Endothelial cell of umbilical vein (primary cell): ENCODE data around the gene ATXN7L1. TPM values are rescaled to one million over a fixed set of nuclear protein-coding genes. Genes with fewer than 3 reads are reported as not detected.

Experiments used
- BruUV-seq: library from RNA; stranded (reverse); fragments of 400-500 nt; replicated peaks from 2 replicates; lab custom pipeline; 2021; lab: Mats Ljungman, UMichigan
- CTCF ChIA-PET: fragments of 300-600, 350-600 bp; sonication (Branson Sonifier 250); formaldehyde crosslinking; loops from one replicate; lab custom pipeline; 2021; ENCODE audit warnings: antibody characterized with exemption, inconsistent platforms; lab: Charles Lee
- POLR2A ChIA-PET: fragments of 300-600, 350-600 bp; sonication (Branson Sonifier 250); formaldehyde crosslinking; loops from one replicate; lab custom pipeline; 2021; ENCODE audit warnings: antibody characterized with exemption, inconsistent platforms; lab: Charles Lee
- DNase-seq: peaks from one replicate; pipeline ENCODE4 v3.0.0-alpha.2; 2011; ENCODE audit warnings: low read depth, low spot score
- FAIRE-seq: peaks from 2 replicates; lab custom pipeline; 2011; peaks lifted over from hg19 to GRCh38; lab: Jason Lieb, UNC
- H2AFZ ChIP-seq: 2 replicates; pipeline ENCODE4 v1.6.0; 2012; ENCODE audit warnings: low read depth, low read length, control low read depth, inconsistent platforms
- H3K27ac ChIP-seq: 2 replicates; pipeline ENCODE4 v1.5.1; 2011; ENCODE audit warnings: low read depth, mild to moderate bottlenecking, control low read depth, low read length, moderate library complexity; ENCODE audit not compliant: insufficient read depth
- H3K27me3 ChIP-seq, 2 experiments: 2 replicates each; pipeline versions ENCODE4 v1.6.0 to v1.6.1; 2011; ENCODE audit warnings: low read length in 2 of 2, mixed read lengths in 1 of 2; ENCODE audit not compliant: control insufficient read depth in 2 of 2, insufficient read depth in 2 of 2
- H3K36me3 ChIP-seq, 2 experiments: 2 replicates in 1 of 2; 3 replicates in 1 of 2; pipeline ENCODE4 v1.5.1; 2011; ENCODE audit warnings: low read length in 2 of 2, mild to moderate bottlenecking in 1 of 2, moderate library complexity in 1 of 2; ENCODE audit not compliant: control insufficient read depth in 2 of 2, insufficient read depth in 2 of 2; ENCODE audit errors: extremely low read depth in 1 of 2
- H3K4me1 ChIP-seq: 3 replicates; pipeline ENCODE4 v1.5.1; 2011; ENCODE audit warnings: mild to moderate bottlenecking, low read length; ENCODE audit not compliant: control insufficient read depth, insufficient read depth; ENCODE audit errors: extremely low read depth
- H3K4me2 ChIP-seq: 2 replicates; pipeline ENCODE4 v1.6.1; 2011; ENCODE audit warnings: low read length, control low read depth, mixed read lengths; ENCODE audit not compliant: insufficient read depth
- H3K4me3 ChIP-seq, 3 experiments: fragments of 200-600 bp in 1 of 3; sonication (generic), shearing (Covaris generic) in 1 of 3; replicated peaks in 1 of 3; 2 replicates each; pipeline ENCODE4 v1.5.1; 2011 to 2016; ENCODE audit warnings: control low read depth in 3 of 3, low read length in 3 of 3, mild to moderate bottlenecking in 2 of 3, inconsistent platforms in 1 of 3, low read depth in 1 of 3, moderate library complexity in 1 of 3; ENCODE audit not compliant: insufficient read depth in 1 of 3
- H3K79me2 ChIP-seq: 2 replicates; pipeline ENCODE4 v1.6.0; 2012; ENCODE audit warnings: low read length, inconsistent platforms; ENCODE audit not compliant: control insufficient read depth, insufficient read depth
- H3K9ac ChIP-seq: replicated peaks from 2 replicates; pipeline ENCODE3; 2011; ENCODE audit warnings: low read length, control low read depth; ENCODE audit not compliant: insufficient read depth; ENCODE audit errors: extremely low read depth
- H3K9me1 ChIP-seq: replicated peaks from 3 replicates; pipeline ENCODE4 v1.6.0; 2011; ENCODE audit warnings: mild to moderate bottlenecking, low read length; ENCODE audit not compliant: control insufficient read depth, insufficient read depth; ENCODE audit errors: extremely low read depth
- H3K9me3 ChIP-seq: replicated peaks from 2 replicates; pipeline ENCODE4 v1.5.1; 2012; ENCODE audit warnings: low read length, inconsistent platforms; ENCODE audit not compliant: control insufficient read depth, insufficient read depth
- H4K20me1 ChIP-seq: replicated peaks from 2 replicates; pipeline ENCODE3; 2011; ENCODE audit warnings: mild to moderate bottlenecking, low read length; ENCODE audit not compliant: control insufficient read depth, insufficient read depth; ENCODE audit errors: extremely low read depth
- CTCF ChIP-seq, 2 donors: IDR thresholded peaks; 1 replicate in 1 of 2; 2 replicates in 1 of 2; pipeline ENCODE4 v1.5.1; 2011; ENCODE audit warnings: low read length in 2 of 2, mild to moderate bottlenecking in 2 of 2, moderate library complexity in 2 of 2, control low read depth in 1 of 2, inconsistent platforms in 1 of 2, low read depth in 1 of 2; ENCODE audit not compliant: insufficient read depth in 1 of 2; ENCODE audit errors: extremely low read depth in 1 of 2
- EZH2 ChIP-seq: IDR thresholded peaks from 2 replicates; pipeline ENCODE4 v1.6.1; 2012; ENCODE audit warnings: borderline replicate concordance, low read depth, mild to moderate bottlenecking, moderate library complexity, low read length, inconsistent platforms; ENCODE audit not compliant: severe bottlenecking
- FOS ChIP-seq: IDR thresholded peaks from 2 replicates; pipeline ENCODE4 v1.6.1; 2011; ENCODE audit warnings: mild to moderate bottlenecking, low read length, moderate library complexity, borderline replicate concordance; ENCODE audit not compliant: insufficient read depth
- MAX ChIP-seq: IDR thresholded peaks from 2 replicates; pipeline ENCODE4 v1.6.1; 2011; ENCODE audit not compliant: insufficient read depth, insufficient read length
- MYC ChIP-seq: IDR thresholded peaks from one replicate; pipeline ENCODE4 v1.6.1; 2011; ENCODE audit warnings: mild to moderate bottlenecking, low read depth, low read length
- POLR2A ChIP-seq: IDR thresholded peaks from 2 replicates; pipeline ENCODE4 v1.6.1; 2012; ENCODE audit warnings: low read depth, mild to moderate bottlenecking, control low read depth, low read length
- dilution Hi-C: fragments of 300-500 bp; cut with MboI; formaldehyde crosslinking; loops from one replicate; pipeline ENCODE4 v1.15.0; 2019; ENCODE audit warnings: low sequenced_read_pairs; ENCODE audit not compliant: extremely low pct_ligation_motif_present
- intact Hi-C: fragments of 100-400 bp; cut with micrococcal nuclease; formaldehyde crosslinking; loops from one replicate; pipeline ENCODE4 v1.10.0; 2022
- polyA plus RNA-seq, 4 experiments: library from polyadenylated mRNA; depleted of rRNA in 3 of 4; stranded (reverse) in 3 of 4; unstranded in 1 of 4; fragments of >200 nt; gene quantifications; 2 replicates each; pipeline versions ENCODE4 v1.2.1 to v1.2.3, GENCODE V29; 2011 to 2012; ENCODE audit warnings: missing spikeins in 1 of 4
- total RNA-seq: library from RNA; stranded (reverse); gene quantifications from 2 replicates; pipeline ENCODE4 v1.2.3, GENCODE V29; 2021

The ATXN7L1 gene
- total and polyA plus RNA-seq, 2 donors (not counting 3 experiments of a cell fraction or from before 2014, with no cell fraction given), result 4.6 to 15.6 TPM

- dilution Hi-C loops, result no loop called here
- Histone ChIP-seq H2AFZ (no peak overlapping the region), H3K4me1 (no peaks in the 10 kb centered on the region), H3K36me3 (no peaks in the 10 kb centered on the region), H3K4me3 (no peak overlapping the region), H3K27me3 (no peaks in the 10 kb centered on the region), H3K4me2 (no peak overlapping the region), H3K27ac (no peak overlapping the region), H3K79me2 (no peaks in the 10 kb centered on the region), H3K9me3 (no peaks in the 10 kb centered on the region), H4K20me1 (no peaks in the 10 kb centered on the region), H3K9me1 (no peaks in the 10 kb centered on the region), H3K9ac (no peak overlapping the region)
- FAIRE-seq (no peak), DNase-seq (no peak)
- intact Hi-C loops, result no loop called here
- BruUV-seq, result no TSS peak
- CTCF ChIA-PET, result interaction anchor here (0.8 to 1.5 kb wide), 6 partner anchors 10 to 299 kb away, joined by 3 to 4 read pairs (median 3); no protein-coding TSS in a partner anchor
- POLR2A ChIA-PET, result no interaction called here
- TF ChIP-seq POLR2A, result no peak
These were observed 133.6 kb downstream of the ATXN7L1 start for GRCh38 chr7:105742787-105743186.

GRCh38 chr7:105741982-105742381, 134.4 kb downstream of the ATXN7L1 start:
- FAIRE-seq, result no peak

More at GRCh38 chr7:105741982-105742381, 134.4 kb downstream of the ATXN7L1 start:
- no peaks in the 10 kb centered on the region for H3K79me2 ChIP-seq
- H4K20me1 ChIP-seq, result no peaks in the 10 kb centered on the region
- H2AFZ ChIP-seq, result no peak overlapping the region
- no peak overlapping the region for H3K27ac ChIP-seq
- dilution Hi-C loops, result no loop called here
- DNase-seq, result no peak
- BruUV-seq, result no TSS peak
- H3K9me1 ChIP-seq, result no peaks in the 10 kb centered on the region
- intact Hi-C loops, result no loop called here
- no peaks in the 10 kb centered on the region for H3K36me3 ChIP-seq
- no peaks in the 10 kb centered on the region for H3K9me3 ChIP-seq
- H3K9ac ChIP-seq, result no peak overlapping the region
- no peaks in the 10 kb centered on the region for H3K4me1 ChIP-seq
- H3K27me3 ChIP-seq, result no peaks in the 10 kb centered on the region
- H3K4me3 ChIP-seq, result no peak overlapping the region
- ChIA-PET CTCF (no interaction called here), POLR2A (no interaction called here)
- no peak overlapping the region for H3K4me2 ChIP-seq
- no peak for TF ChIP-seq FOS
- no peak for TF ChIP-seq CTCF (IDR thresholded peaks at IDR 0.05; ENCODE audit: extremely low read depth in 1 of 2, insufficient read depth in 1 of 2, low read depth in 1 of 2, low read length in 2 of 2)
- no peak for TF ChIP-seq EZH2
- no peak for TF ChIP-seq MYC
- TF ChIP-seq MAX, result no peak
